Stimulated activated CD4-positive, alpha-beta T cell treated with anti-CD3 and anti-CD28 coated beads, Interleukin-1b, Interleukin-23, amount 100 ng/mL, for 4 hours (primary cell): ENCODE data around the gene STAT6.
"Not testable (repeated sequence)": the region's sequence is repeated elsewhere in the genome, so short reads cannot be mapped to it uniquely, and the experiment has no call there.

ENCODE experiments used
- DNase-seq, 2 donors: peaks; one replicate each; pipeline ENCODE4 v3.0.0-alpha.2; 2020; ENCODE audit warnings: low read depth in 2 of 2

Gene STAT6

DNA sequence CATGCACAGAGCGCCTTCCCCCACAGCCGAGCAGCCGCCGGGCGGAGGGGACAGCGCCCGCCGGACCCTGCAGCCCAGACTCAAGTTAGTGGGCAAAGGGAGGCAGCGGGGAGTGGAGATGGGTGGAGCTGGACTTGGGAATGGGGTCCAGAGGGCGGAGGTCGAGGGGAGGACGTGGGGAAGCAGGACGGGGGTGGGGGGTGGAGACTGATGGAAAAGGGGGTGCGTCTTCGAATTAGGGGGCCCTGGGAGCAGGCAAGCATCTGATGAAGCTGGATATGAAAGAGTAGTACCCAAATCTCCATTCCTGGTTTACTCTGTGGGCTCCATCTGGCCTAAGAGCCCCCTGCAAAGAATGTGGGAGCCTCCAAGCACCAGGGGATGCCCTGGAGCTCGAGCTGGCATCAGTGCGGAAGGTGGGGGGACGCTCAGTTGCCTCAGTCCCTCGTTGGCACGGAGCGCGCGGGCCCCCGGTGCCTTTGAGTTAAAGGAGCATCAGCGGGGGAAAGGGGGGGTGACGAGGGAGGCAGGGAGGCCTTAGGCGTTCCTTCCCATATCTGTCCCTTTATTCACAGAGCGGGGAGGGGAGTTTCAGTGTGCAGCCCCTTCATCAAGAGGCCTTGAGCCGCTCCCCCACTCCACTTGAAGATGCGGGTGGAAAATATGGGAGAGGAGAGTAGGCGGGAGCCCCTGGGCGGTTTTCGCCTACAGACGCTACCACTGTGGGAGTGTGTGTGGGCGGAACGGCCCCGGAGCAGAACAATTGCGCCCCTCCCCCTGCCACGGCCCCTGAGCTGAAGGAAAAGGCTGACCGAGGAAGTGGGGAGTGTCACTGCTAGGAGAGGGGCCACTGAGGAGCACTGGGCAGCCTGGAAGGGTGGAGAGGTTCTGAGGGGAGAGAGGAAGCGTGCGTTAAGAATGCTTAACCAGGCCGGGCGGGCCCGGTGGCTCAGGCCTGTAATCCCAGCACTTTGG, 21.6 kb downstream of the STAT6 start:
- peak; percentile 48 to 56 for DNase-seq

GRCh38 chr12:57088354-57089270, 22.6 kb downstream of the STAT6 start, which contains the start of gene NAB2:
NAB2 (plus strand) TSS chr12:57089114; CDS start chr12:57089272, 158 bp downstream.
- DNase-seq: peak; percentile 83 to 87

GRCh38 chr12:57087691-57088353, 23.3 kb downstream of the STAT6 start:
- peak; percentile 78 for DNase-seq

DNA sequence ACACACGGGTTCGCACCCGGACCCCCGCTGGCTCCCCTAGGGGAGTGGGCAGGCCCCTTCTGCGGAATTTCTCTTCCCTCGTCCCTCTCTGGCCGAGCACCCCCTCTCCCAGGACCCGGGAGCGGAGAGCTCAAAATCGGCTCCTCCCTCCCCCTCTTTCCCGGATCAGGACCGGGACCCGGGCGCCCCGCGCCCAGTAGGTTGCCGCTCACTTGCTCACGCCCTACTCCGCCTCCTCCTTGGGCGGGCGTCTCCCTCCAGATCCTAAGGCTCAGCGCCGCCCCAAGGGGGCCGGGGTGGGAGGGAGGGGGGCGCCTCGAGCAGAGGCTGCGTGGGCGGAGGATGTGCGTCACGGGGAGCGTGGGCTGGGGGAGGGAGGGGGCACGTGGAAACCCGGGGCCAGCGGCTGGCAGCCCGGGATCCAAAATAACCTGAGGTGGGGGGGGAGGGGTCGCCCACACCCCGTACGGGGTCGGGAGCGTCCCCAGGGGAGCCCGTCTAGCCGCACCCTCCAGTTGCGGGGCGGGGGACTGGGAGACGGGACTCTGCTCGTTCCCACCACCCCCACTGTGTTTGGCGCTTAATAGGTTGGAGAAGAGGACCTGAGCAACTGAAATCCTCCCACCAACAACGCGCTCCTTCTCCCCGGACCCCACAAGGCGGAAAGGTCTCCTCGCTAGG, 24.0 kb downstream of the STAT6 start:
- DNase-seq: peak; percentile 95 to 98

- DNase-seq: peak; percentile 59 to 64
Observed at GRCh38 chr12:57086493-57087009, 24.6 kb downstream of the STAT6 start.

DNA sequence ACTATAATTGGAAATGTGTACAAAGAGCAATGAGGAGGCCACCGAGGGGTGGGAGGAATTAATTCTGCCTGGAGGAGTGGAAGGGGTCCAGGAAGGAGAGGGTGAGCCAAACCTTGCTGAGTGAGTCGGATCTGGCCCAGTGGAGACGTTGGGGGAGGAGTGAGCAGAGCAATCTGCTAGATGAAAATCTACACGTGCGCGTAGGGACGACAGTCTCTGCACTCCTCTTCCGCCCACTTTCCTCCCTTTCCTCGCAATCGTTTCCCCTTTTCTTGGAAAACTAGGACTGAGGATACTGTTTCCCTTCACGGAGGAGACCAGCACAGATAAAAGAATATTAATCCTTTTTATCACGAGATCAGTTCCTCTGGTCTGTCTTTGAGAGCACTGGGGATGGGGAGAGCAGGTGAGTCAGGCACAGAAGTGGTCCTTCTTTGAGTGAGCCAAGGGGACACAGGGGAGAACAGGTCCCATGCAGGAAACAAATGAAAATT, 25.1 kb downstream of the STAT6 start:
- DNase-seq: peak in 1 of 2 donors; percentile 42

DNA sequence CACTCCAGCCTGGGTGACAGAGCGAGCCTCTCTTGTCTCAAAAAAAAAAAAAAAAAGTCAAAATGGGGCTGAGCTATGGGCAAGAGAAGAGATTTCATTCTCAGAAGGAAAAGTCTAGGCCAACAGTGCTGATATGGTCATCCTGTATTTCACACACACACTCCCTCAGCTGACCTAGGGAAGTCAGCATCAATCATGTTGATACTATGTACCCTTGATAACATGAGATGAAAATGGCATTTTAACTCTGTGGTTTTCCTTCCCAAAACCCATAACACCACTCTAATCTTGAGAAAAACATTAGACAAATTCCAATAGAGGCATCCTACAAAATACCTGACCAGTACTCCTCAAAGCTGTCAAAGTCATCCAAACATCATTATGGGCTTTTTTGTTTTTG, 30.3 kb downstream of the STAT6 start:
- DNase-seq: no peak

GRCh38 chr12:57079821-57080220, 31.3 kb downstream of the STAT6 start:
- DNase-seq: no peak

DNA sequence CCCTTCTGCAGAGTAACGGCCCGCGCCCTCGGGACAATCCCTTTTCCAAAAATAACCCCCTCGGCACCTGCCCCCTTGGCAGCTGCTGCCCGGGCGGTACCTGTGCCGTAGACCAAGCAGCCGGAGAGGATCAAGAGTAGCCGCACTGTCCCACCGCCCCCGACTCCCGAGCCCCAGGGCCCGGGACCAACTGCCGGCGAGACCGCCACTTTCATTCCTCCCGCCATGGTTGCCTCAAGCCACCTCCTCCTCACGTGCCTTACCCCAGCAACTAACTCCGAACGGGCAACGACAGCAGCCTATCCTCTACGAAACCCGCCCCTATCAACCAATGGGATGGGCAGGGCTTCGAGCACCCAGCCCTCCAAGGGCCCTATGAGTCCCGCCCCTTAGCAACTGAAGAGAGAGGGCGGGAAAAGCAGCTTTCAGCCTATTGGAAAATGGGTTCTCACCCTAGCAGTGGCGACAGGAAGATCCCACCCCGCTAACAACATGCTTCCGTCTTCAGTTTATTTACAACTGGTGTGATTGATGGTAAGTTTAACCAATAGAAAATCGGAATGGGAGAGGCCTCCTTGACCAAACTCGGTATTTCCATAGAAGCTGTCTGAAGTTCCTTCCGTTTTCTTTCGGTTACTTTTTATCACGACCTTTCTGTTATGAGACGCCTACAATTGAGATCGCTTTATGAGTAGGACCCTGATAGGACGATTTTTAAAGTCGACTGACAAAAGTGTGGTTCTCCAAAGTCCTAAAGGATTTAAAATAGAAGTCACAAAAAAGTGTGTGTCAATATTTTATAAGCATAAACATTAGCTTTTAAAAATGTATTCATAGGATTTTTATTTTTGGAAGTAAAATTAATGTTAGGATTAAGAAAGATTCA, 32.4 kb downstream of the STAT6 start, which contains the start of gene NEMP1:
TSS of gene NEMP1 (minus strand) at position 273 of the 886 bp plus-strand sequence. CDS start at position 227, 46 bp downstream.
- DNase-seq: peak; percentile 73 to 89

- DNase-seq: not testable (repeated sequence)
Observed at GRCh38 chr12:57073566-57074450, 37.4 kb downstream of the STAT6 start.

- DNase-seq: no peak
Observed at GRCh38 chr12:57072661-57073060, 38.5 kb downstream of the STAT6 start.

GRCh38 chr12:57069523-57069922, 41.6 kb downstream of the STAT6 start:
- DNase-seq: peak in 1 of 2 donors; percentile 45

GRCh38 chr12:57066245-57066644, 44.9 kb downstream of the STAT6 start:
- no peak for DNase-seq

DNA sequence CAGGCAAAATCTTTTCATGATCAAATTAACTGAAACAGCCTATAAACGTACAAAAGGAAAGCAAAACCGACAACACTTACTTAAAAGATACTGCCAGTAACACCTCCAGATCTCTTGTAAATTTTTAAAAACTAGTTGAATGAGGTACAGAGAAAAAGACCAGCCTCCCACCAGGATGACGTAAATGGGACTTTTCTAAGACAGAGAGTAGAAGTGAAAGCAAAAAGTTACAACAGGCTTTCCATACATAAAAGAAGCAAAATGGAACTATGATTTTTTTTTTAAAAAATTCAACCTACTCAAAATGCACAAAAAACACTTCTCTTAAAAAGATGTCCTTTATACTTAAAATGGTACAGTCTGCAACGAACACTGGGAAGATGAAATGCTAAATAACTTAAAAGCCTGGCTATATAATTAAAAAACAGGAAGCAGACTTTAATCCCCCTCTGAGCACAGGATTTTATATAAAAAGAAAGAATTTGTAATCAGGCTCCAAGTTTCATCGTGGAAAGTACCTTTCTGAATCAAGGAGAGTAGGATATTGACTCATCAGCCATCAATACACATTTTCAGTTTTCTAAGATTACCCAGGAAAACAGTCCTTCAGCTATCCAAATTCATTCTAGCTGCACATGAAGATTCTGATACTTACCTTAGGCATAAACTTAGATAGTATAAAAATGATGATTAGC, 47.0 kb downstream of the STAT6 start:
- peak in 1 of 2 donors; percentile 42 for DNase-seq

GRCh38 chr12:57058454-57058853, 52.7 kb downstream of the STAT6 start:
- no peak for DNase-seq

DNA sequence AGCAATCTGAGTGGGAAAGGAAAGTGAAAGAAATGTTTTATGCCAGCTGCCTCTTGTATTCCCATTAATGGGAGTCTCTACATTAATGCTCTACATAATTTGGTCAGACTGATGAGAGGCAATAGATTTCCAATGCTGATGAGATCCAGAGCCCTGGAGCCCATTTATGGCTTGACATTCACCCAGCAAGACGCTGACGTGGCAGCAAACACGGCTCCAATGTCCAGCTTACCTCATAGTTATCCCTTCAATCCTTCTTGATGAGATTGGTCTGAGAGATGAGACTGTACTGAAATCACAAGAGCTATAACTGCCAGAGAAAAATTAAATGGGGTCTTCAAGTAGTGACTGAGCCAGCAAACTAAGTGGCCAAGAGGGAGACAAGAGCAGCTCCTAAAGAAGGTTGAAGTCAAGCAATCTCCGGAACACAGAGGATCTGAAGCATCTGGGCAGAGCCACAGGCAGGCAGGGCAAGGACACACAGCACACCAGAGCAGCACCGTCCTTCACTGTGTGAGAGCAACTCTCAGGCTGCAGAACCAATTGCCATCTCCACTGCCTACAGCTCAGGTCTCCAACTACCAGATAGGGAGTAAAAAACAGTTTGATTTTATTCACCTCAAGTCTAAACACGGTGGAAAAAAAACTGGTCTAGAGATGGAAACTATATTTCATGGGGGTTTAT, 54.0 kb downstream of the STAT6 start:
- DNase-seq: no peak

- DNase-seq: no peak
Observed at GRCh38 chr12:57055824-57056223, 55.3 kb downstream of the STAT6 start.
